OCI-LY1 (cell line): ENCODE measurements around the gene CKB.

Source experiments
- CTCF ChIP-seq: fragments of 200-600 bp; sonication (generic), shearing (Covaris generic); IDR thresholded peaks from 2 replicates; pipeline ENCODE4 v1.5.1; 2017; ENCODE audit warnings: mild to moderate bottlenecking, antibody characterized with exemption, low read length, moderate library complexity, mixed read lengths
- EZH2 ChIP-seq: fragments of 200-600 bp; sonication (generic), shearing (Covaris generic); IDR thresholded peaks from 2 replicates; pipeline ENCODE4 v1.8.0; 2017; ENCODE audit warnings: borderline replicate concordance, mixed run types, mild to moderate bottlenecking, antibody characterized with exemption, low read length, moderate library complexity, mixed read lengths

GRCh38 chr14:103547455-103547940 is 24.9 kb upstream of the CKB start:
- no peak for TF ChIP-seq CTCF
- no peak for TF ChIP-seq EZH2
